ENCODE data around the gene SEPTIN5. TPM values are rescaled to one million over a fixed set of nuclear protein-coding genes. Genes with fewer than 3 reads are reported as not detected.

Gene SEPTIN5
- total RNA-seq, 1 experiment from 2014 or later: 2.0 TPM

DNA sequence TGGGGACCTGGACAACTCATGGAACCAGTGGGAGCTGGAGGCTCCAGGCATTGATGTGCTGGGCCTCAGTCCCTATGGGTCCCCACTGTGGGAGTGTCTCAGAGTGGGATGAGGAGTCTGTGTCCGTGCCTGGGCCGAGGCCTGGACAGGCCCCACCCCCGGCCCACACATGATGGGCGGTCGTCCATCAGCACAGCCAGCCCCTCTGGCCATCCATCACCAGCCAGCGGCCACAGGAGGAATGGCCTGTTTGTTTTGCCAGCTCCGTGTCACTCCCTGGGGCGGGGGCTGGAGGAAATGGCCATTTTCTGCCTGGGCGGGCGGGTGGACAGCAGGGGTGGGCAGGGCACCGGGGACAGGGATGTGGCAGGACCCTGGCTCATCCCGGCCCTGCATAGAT, 33.2 kb downstream of the SEPTIN5 start:
- H3K4me3 Mint-ChIP-seq (ENCODE audit: unreplicated experiment): no peak overlapping the region
- intact Hi-C loops (cut with micrococcal nuclease): no loop called here
- H3K27me3 Mint-ChIP-seq (ENCODE audit: insufficient read depth, unreplicated experiment): no peaks in the 10 kb centered on the region
- CTCF ChIA-PET: interaction anchor here (0.6 to 2.8 kb wide), 2 partner anchors 17 to 151 kb away, joined by 3 to 26 read pairs; no protein-coding TSS in a partner anchor
- no peaks in the 10 kb centered on the region for H3K4me1 Mint-ChIP-seq (ENCODE audit: insufficient read depth, unreplicated experiment)
- H3K27ac Mint-ChIP-seq (ENCODE audit: low read depth, unreplicated experiment): no peak overlapping the region
- POLR2A ChIA-PET: no interaction called here
- DNase-seq (ENCODE audit: unreplicated experiment): no peak
- BruUV-seq (replicated peaks): no TSS peak
- H3K36me3 Mint-ChIP-seq (ENCODE audit: insufficient read depth, unreplicated experiment): no peaks in the 10 kb centered on the region
- no peak for TF ChIP-seq CTCF (IDR thresholded peaks at IDR 0.05; ENCODE audit: unreplicated experiment)
- H3K9me3 Mint-ChIP-seq (ENCODE audit: unreplicated experiment): no peaks in the 10 kb centered on the region

DNA sequence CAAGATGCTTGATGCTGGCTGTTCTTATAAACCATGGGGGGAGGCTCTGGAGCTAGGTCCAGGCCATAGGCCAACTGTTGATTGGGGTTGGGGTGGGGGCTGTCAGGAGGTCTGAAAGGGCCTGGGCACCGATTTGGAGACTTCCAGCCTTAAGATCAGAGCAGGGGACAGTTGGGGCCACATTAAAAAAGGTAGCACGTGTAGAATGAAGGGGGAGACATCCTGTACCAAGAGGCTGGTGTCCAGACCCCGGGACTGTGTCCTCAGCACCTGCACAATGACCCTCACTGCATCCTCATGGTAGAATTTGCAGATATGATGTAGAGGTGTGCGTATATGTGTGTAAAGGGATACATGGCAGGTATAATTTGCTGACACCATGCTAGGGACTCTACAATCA, 33.8 kb downstream of the SEPTIN5 start:
- intact Hi-C loops (cut with micrococcal nuclease): no loop called here
- H3K27ac Mint-ChIP-seq (ENCODE audit: low read depth, unreplicated experiment): no peak overlapping the region
- H3K27me3 Mint-ChIP-seq (ENCODE audit: insufficient read depth, unreplicated experiment): no peaks in the 10 kb centered on the region
- H3K4me1 Mint-ChIP-seq (ENCODE audit: insufficient read depth, unreplicated experiment): no peaks in the 10 kb centered on the region
- no peaks in the 10 kb centered on the region for H3K36me3 Mint-ChIP-seq (ENCODE audit: insufficient read depth, unreplicated experiment)
- H3K9me3 Mint-ChIP-seq (ENCODE audit: unreplicated experiment): no peaks in the 10 kb centered on the region
- H3K4me3 Mint-ChIP-seq (ENCODE audit: unreplicated experiment): no peak overlapping the region
- DNase-seq (ENCODE audit: unreplicated experiment): no peak
- ChIA-PET POLR2A (no interaction called here), CTCF (interaction anchor here (0.6 to 1.5 kb wide), 3 partner anchors 18 to 162 kb away, joined by 3 read pairs; no protein-coding TSS in a partner anchor)
- BruUV-seq (replicated peaks): no TSS peak
- no peak for TF ChIP-seq CTCF (IDR thresholded peaks at IDR 0.05; ENCODE audit: unreplicated experiment)

GRCh38 chr22:19748991-19749664, 34.8 kb downstream of the SEPTIN5 start:
- ChIA-PET POLR2A (no interaction called here), CTCF (interaction anchor here (1.2 to 1.5 kb wide), 2 partner anchors 19 to 161 kb away, joined by 3 read pairs; no protein-coding TSS in a partner anchor)
- Mint-ChIP-seq H3K27ac (ENCODE audit: low read depth, unreplicated experiment) (no peak overlapping the region), H3K9me3 (ENCODE audit: unreplicated experiment) (no peaks in the 10 kb centered on the region), H3K36me3 (ENCODE audit: insufficient read depth, unreplicated experiment) (no peaks in the 10 kb centered on the region), H3K4me3 (ENCODE audit: unreplicated experiment) (no peak overlapping the region), H3K27me3 (ENCODE audit: insufficient read depth, unreplicated experiment) (peaks cover 6% of the 10 kb centered on the region), H3K4me1 (ENCODE audit: insufficient read depth, unreplicated experiment) (no peaks in the 10 kb centered on the region)
- DNase-seq (ENCODE audit: unreplicated experiment): no peak
- intact Hi-C loops (cut with micrococcal nuclease): no loop called here
- no TSS peak for BruUV-seq (replicated peaks)
- TF ChIP-seq CTCF (IDR thresholded peaks at IDR 0.05; ENCODE audit: unreplicated experiment): no peak

- Mint-ChIP-seq H3K27me3 (ENCODE audit: insufficient read depth, unreplicated experiment) (peaks cover 11% of the 10 kb centered on the region), H3K27ac (ENCODE audit: low read depth, unreplicated experiment) (no peak overlapping the region), H3K4me1 (ENCODE audit: insufficient read depth, unreplicated experiment) (no peaks in the 10 kb centered on the region), H3K4me3 (ENCODE audit: unreplicated experiment) (no peak overlapping the region), H3K36me3 (ENCODE audit: insufficient read depth, unreplicated experiment) (no peaks in the 10 kb centered on the region), H3K9me3 (ENCODE audit: unreplicated experiment) (no peaks in the 10 kb centered on the region)
- no TSS peak for BruUV-seq (replicated peaks)
- TF ChIP-seq CTCF (IDR thresholded peaks at IDR 0.05; ENCODE audit: unreplicated experiment): no peak
- ChIA-PET CTCF (interaction anchor here (0.6 kb wide), 2 partner anchors 16 to 139 kb away, joined by 3 to 4 read pairs; no protein-coding TSS in a partner anchor), POLR2A (no interaction called here)
- DNase-seq (ENCODE audit: unreplicated experiment): no peak
- intact Hi-C loops (cut with micrococcal nuclease): no loop called here
Observed at GRCh38 chr22:19749876-19750275, 35.6 kb downstream of the SEPTIN5 start.
